Keratinocyte (primary cell): ENCODE results near the gene SIPA1L2.

Source experiments
- EZH2 ChIP-seq: IDR thresholded peaks from one replicate; pipeline ENCODE4 v1.6.1; 2012; ENCODE audit warnings: inconsistent platforms, mild to moderate bottlenecking, low read length, moderate library complexity
- TF ChIP-seq, protein P1 (sequence below), 3 experiments: IDR thresholded peaks in 1 of 3; conservative IDR thresholded peaks in 1 of 3; optimal IDR thresholded peaks in 1 of 3; 2 replicates in 2 of 3; 3 replicates in 1 of 3; pipeline versions ENCODE3 to v1.5.1; 2011; ENCODE audit warnings: low read length in 3 of 3, mild to moderate bottlenecking in 3 of 3, moderate library complexity in 2 of 3, control low read depth in 1 of 3, inconsistent platforms in 1 of 3; ENCODE audit not compliant: insufficient read depth in 2 of 3; ENCODE audit errors: extremely low read depth in 1 of 3

DNA sequence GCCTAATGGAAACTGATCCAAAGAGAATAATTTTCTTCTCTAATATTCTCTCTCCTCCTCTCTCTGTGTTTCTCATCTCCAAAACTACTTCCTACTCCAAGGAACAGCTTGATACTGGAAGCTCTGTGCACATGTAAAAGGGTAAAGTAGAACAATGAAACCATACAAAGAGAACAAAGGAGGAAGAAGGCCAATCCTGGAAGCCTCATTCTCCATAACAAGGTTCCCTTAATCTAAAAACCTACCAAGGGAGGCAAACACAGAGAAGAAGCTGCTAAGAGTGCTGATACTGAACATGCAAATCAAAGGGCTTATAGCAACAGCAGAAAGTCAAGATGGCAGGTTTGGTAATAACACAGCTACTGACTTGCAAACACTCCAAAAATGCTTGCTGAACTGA lies 44.4 kb downstream of the SIPA1L2 start:
- TF ChIP-seq, protein P1, sequence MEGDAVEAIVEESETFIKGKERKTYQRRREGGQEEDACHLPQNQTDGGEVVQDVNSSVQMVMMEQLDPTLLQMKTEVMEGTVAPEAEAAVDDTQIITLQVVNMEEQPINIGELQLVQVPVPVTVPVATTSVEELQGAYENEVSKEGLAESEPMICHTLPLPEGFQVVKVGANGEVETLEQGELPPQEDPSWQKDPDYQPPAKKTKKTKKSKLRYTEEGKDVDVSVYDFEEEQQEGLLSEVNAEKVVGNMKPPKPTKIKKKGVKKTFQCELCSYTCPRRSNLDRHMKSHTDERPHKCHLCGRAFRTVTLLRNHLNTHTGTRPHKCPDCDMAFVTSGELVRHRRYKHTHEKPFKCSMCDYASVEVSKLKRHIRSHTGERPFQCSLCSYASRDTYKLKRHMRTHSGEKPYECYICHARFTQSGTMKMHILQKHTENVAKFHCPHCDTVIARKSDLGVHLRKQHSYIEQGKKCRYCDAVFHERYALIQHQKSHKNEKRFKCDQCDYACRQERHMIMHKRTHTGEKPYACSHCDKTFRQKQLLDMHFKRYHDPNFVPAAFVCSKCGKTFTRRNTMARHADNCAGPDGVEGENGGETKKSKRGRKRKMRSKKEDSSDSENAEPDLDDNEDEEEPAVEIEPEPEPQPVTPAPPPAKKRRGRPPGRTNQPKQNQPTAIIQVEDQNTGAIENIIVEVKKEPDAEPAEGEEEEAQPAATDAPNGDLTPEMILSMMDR (optimal IDR thresholded peaks at IDR 0.05 in 1 of 3, IDR thresholded peaks at IDR 0.05 in 1 of 3, conservative IDR thresholded peaks at IDR 0.05 in 1 of 3; ENCODE audit: extremely low read depth in 1 of 3, insufficient read depth in 2 of 3, low read length in 3 of 3): no peak
- TF ChIP-seq EZH2: no peak
